HL-60 (cell line): ENCODE results near the gene CREB5.

Source experiments
- DNase-seq, 2 experiments: peaks; one replicate each; pipeline ENCODE4 v3.0.0-alpha.2; 2010 to 2020; ENCODE audit warnings: low read depth in 1 of 2, low spot score in 1 of 2
- H3K27ac ChIP-seq: fragments of 250-450 bp; sonication (Bioruptor Pico); replicated peaks from 2 replicates; pipeline ENCODE4 v1.5.1; 2020; ENCODE audit warnings: mild to moderate bottlenecking, moderate library complexity
- H3K27me3 ChIP-seq: fragments of 250-450 bp; sonication (Bioruptor Pico); 2 replicates; pipeline ENCODE4 v1.5.1; 2021; ENCODE audit warnings: mild to moderate bottlenecking, moderate library complexity; ENCODE audit not compliant: insufficient read depth, poor library complexity, severe bottlenecking
- H3K4me3 ChIP-seq: replicated peaks from 2 replicates; pipeline ENCODE4 v1.5.1; 2011; ENCODE audit warnings: mild to moderate bottlenecking, control low read depth, low read length; ENCODE audit not compliant: insufficient read depth
- CTCF ChIP-seq: IDR thresholded peaks from one replicate; pipeline ENCODE4 v1.5.1; 2011; ENCODE audit warnings: low read length, control low read depth, inconsistent platforms; ENCODE audit not compliant: insufficient read depth
- GABPA ChIP-seq: IDR thresholded peaks from 2 replicates; pipeline ENCODE4 v1.6.1; 2012; ENCODE audit warnings: low read depth
- POLR2AphosphoS5 ChIP-seq: IDR thresholded peaks from 2 replicates; pipeline ENCODE4 v1.6.1; 2012; ENCODE audit warnings: low read depth
- REST ChIP-seq: IDR thresholded peaks from 2 replicates; pipeline ENCODE4 v1.6.1; 2012; ENCODE audit warnings: low read depth; ENCODE audit not compliant: insufficient replicate concordance
- SPI1 ChIP-seq: IDR thresholded peaks from 2 replicates; pipeline ENCODE4 v1.6.1; 2012; ENCODE audit warnings: low read depth, mild to moderate bottlenecking, borderline replicate concordance

Gene CREB5

GRCh38 chr7:28376634-28377033 lies 35.7 kb upstream of the CREB5 start:
- no peak for TF ChIP-seq POLR2AphosphoS5
- TF ChIP-seq REST = no peak
- TF ChIP-seq SPI1 = no peak
- TF ChIP-seq CTCF = no peak
- TF ChIP-seq GABPA = no peak

GRCh38 chr7:28378574-28379149 lies 33.7 kb upstream of the CREB5 start:
- no peak for TF ChIP-seq REST
- TF ChIP-seq GABPA = no peak
- TF ChIP-seq SPI1 = no peak
- TF ChIP-seq CTCF = no peak
- no peak for TF ChIP-seq POLR2AphosphoS5
- no peak for DNase-seq
- H3K27me3 ChIP-seq = peaks cover 4% of the 10 kb centered on the region
- H3K4me3 ChIP-seq = no peak overlapping the region
- no peak overlapping the region for H3K27ac ChIP-seq

More at GRCh38 chr7:28376634-28377033, 35.7 kb upstream of the CREB5 start:
- H3K27me3 ChIP-seq = peaks cover 4% of the 10 kb centered on the region
- no peak overlapping the region for H3K27ac ChIP-seq
- H3K4me3 ChIP-seq = no peak overlapping the region
- DNase-seq = no peak

- DNase-seq = no peak
- no peak for TF ChIP-seq REST
- no peak for TF ChIP-seq CTCF
- no peak for TF ChIP-seq SPI1
- no peak for TF ChIP-seq POLR2AphosphoS5
- no peak for TF ChIP-seq GABPA
These were observed 30.9 kb upstream of the CREB5 start for GRCh38 chr7:28381466-28381865.

More at GRCh38 chr7:28381466-28381865, 30.9 kb upstream of the CREB5 start:
- H3K27me3 ChIP-seq = peaks cover 4% of the 10 kb centered on the region
- no peak overlapping the region for H3K27ac ChIP-seq
- H3K4me3 ChIP-seq = no peak overlapping the region
